Panc1 (cell line): ENCODE results near the gene MGAT5. TPM values are rescaled to one million over a fixed set of nuclear protein-coding genes. Genes with fewer than 3 reads are reported as not detected.

ENCODE experiments used
- ATAC-seq: fragments of 200-7000 bp; cut with Tn5 transposase; 2 replicates; pipeline ENCODE4 v1.9.1; 2020; ENCODE audit warnings: mild to moderate bottlenecking, moderate library complexity
- BruUV-seq: library from RNA; stranded (reverse); fragments of 400-500 nt; replicated peaks from 2 replicates; lab custom pipeline; 2021; lab: Mats Ljungman, UMichigan
- CTCF ChIA-PET: fragments of 300-600 bp; sonication (Branson Sonifier 250); formaldehyde crosslinking; loops from one replicate; lab custom pipeline; 2022; ENCODE audit warnings: antibody characterized with exemption; lab: Charles Lee
- POLR2A ChIA-PET: fragments of 300-600 bp; sonication (Branson Sonifier 250); formaldehyde crosslinking; loops from one replicate; lab custom pipeline; 2022; ENCODE audit warnings: antibody characterized with exemption; lab: Charles Lee
- DNase-seq: peaks from one replicate; pipeline ENCODE4 v3.0.0-alpha.2; 2010; ENCODE audit warnings: low read depth, low spot score
- H3K27ac ChIP-seq: 2 replicates; pipeline ENCODE4 v1.5.1; 2011; ENCODE audit warnings: mild to moderate bottlenecking, low read length, inconsistent platforms
- H3K27me3 ChIP-seq: fragments of 200-500 bp; sonication (Bioruptor generic); 2 replicates; pipeline ENCODE4 v1.6.0; 2014; ENCODE audit warnings: low read length, inconsistent platforms; ENCODE audit not compliant: control insufficient read depth, insufficient read depth
- H3K36me3 ChIP-seq: fragments of 200-500 bp; sonication (Bioruptor generic); 2 replicates; pipeline ENCODE4 v1.5.1; 2014; ENCODE audit warnings: inconsistent platforms, mild to moderate bottlenecking, low read length, moderate library complexity; ENCODE audit not compliant: control insufficient read depth, insufficient read depth
- H3K4me1 ChIP-seq: 2 replicates; pipeline ENCODE4 v1.5.1; 2011; ENCODE audit warnings: inconsistent platforms, mild to moderate bottlenecking, low read length, moderate library complexity; ENCODE audit not compliant: control insufficient read depth, insufficient read depth
- H3K4me3 ChIP-seq, 2 experiments: 2 replicates each; pipeline ENCODE4 v1.5.1; 2011 to 2012; ENCODE audit warnings: low read depth in 2 of 2, low read length in 2 of 2, mild to moderate bottlenecking in 2 of 2, inconsistent platforms in 1 of 2, moderate library complexity in 1 of 2
- H3K9me3 ChIP-seq: fragments of 200-500 bp; sonication (Bioruptor generic); 2 replicates; pipeline ENCODE4 v1.5.1; 2014; ENCODE audit warnings: low read depth, mild to moderate bottlenecking, inconsistent platforms, low read length, moderate library complexity; ENCODE audit not compliant: control insufficient read depth, insufficient read depth
- CTCF ChIP-seq: fragments of 450-650 bp; IDR thresholded peaks from 2 replicates; pipeline ENCODE4 v1.5.1; 2017; ENCODE audit warnings: mild to moderate bottlenecking
- POLR2AphosphoS5 ChIP-seq: IDR thresholded peaks from 2 replicates; pipeline ENCODE4 v1.6.1; 2012; ENCODE audit warnings: mild to moderate bottlenecking, low read depth, low read length, moderate library complexity
- REST ChIP-seq, 2 experiments: IDR thresholded peaks; 2 replicates each; pipeline ENCODE4 v1.6.1; 2011 to 2012; ENCODE audit warnings: low read depth in 2 of 2, control low read depth in 1 of 2, low read length in 1 of 2, mild to moderate bottlenecking in 1 of 2, moderate library complexity in 1 of 2; ENCODE audit not compliant: insufficient read depth in 1 of 2
- SIN3A ChIP-seq: IDR thresholded peaks from 2 replicates; pipeline ENCODE4 v1.6.1; 2012; ENCODE audit warnings: low read depth, mild to moderate bottlenecking, low read length, moderate library complexity, borderline replicate concordance; ENCODE audit not compliant: insufficient read depth
- TCF7L2 ChIP-seq: IDR thresholded peaks from 2 replicates; pipeline ENCODE4 v1.6.1; 2011; ENCODE audit warnings: mild to moderate bottlenecking, low read depth, low read length, inconsistent platforms
- in situ Hi-C: cut with HindIII; loops from 2 replicates; pipeline ENCODE4 v1.10.0; 2016; ENCODE audit warnings: low sequenced_read_pairs, low pct_unique_long_range_greater_than_20kb
- intact Hi-C: fragments of 100-400 bp; cut with micrococcal nuclease; formaldehyde crosslinking; loops from one replicate; pipeline ENCODE4 v1.10.0; 2022; ENCODE audit not compliant: unreplicated experiment
- total RNA-seq: library from RNA; stranded (reverse); gene quantifications from one replicate; pipeline ENCODE4 v1.2.1, GENCODE V29; 2021; ENCODE audit not compliant: unreplicated experiment

Gene MGAT5
- total RNA-seq, 1 experiment from 2014 or later: 22.1 TPM

GRCh38 chr2:134226601-134227000, 27.3 kb upstream of the MGAT5 start:
- ATAC-seq (no peak), DNase-seq (no peak)
- TF ChIP-seq SIN3A: no peak
- TF ChIP-seq TCF7L2: no peak
- TF ChIP-seq POLR2AphosphoS5: no peak
- no peak for TF ChIP-seq REST (IDR thresholded peaks at IDR 0.05; ENCODE audit: insufficient read depth in 1 of 2, low read depth in 2 of 2, low read length in 1 of 2)
- TF ChIP-seq CTCF: no peak
- Histone ChIP-seq H3K27me3 (no peaks in the 10 kb centered on the region), H3K4me1 (no peaks in the 10 kb centered on the region), H3K9me3 (no peaks in the 10 kb centered on the region; the same call in 1 of the 2 replicates), H3K4me3 (no peak overlapping the region), H3K27ac (no peak overlapping the region), H3K36me3 (no peaks in the 10 kb centered on the region)
- BruUV-seq: no TSS peak
- POLR2A ChIA-PET: no interaction called here
- in situ Hi-C loops: no loop called here
- CTCF ChIA-PET: no interaction called here
- intact Hi-C loops: no loop called here

GRCh38 chr2:134227666-134228065, 26.2 kb upstream of the MGAT5 start:
- in situ Hi-C loops: no loop called here
- DNase-seq: no peak
- no TSS peak for BruUV-seq
- Histone ChIP-seq H3K36me3 (no peaks in the 10 kb centered on the region), H3K9me3 (no peaks in the 10 kb centered on the region; the same call in 1 of the 2 replicates), H3K27me3 (no peaks in the 10 kb centered on the region), H3K27ac (no peak overlapping the region), H3K4me3 (no peak overlapping the region), H3K4me1 (no peaks in the 10 kb centered on the region)
- no peak for ATAC-seq
- intact Hi-C loops: no loop called here
- TF ChIP-seq POLR2AphosphoS5 (no peak), SIN3A (no peak), REST (IDR thresholded peaks at IDR 0.05; ENCODE audit: insufficient read depth in 1 of 2, low read depth in 2 of 2, low read length in 1 of 2) (no peak), CTCF (no peak), TCF7L2 (no peak)
- CTCF ChIA-PET: no interaction called here
- POLR2A ChIA-PET: no interaction called here
